H1 (cell line): ENCODE measurements around the gene CACNA1C. TPM values are rescaled to one million over a fixed set of nuclear protein-coding genes. Genes with fewer than 3 reads are reported as not detected.

Source experiments
- CTCF ChIA-PET: fragments of 300-600 bp; sonication (Branson Sonifier 250); formaldehyde crosslinking; loops from one replicate; lab custom pipeline; 2021; ENCODE audit not compliant: partially characterized antibody; lab: Charles Lee
- POLR2A ChIA-PET: fragments of 300-600 bp; sonication (Branson Sonifier 250); formaldehyde crosslinking; loops from one replicate; lab custom pipeline; 2021; ENCODE audit warnings: inconsistent platforms; ENCODE audit not compliant: partially characterized antibody; lab: Charles Lee
- DNase-seq, 2 experiments: peaks; one replicate each; pipeline versions ENCODE4 v3.0.0 to v3.0.0-alpha.2; 2010 to 2022; ENCODE audit warnings: low spot score in 2 of 2, low read depth in 1 of 2, mixed read lengths in 1 of 2
- FAIRE-seq: peaks from 2 replicates; lab custom pipeline; 2011; peaks lifted over from hg19 to GRCh38; lab: Jason Lieb, UNC
- H2AFZ ChIP-seq: 2 replicates; pipeline ENCODE4 v1.8.1; 2012; ENCODE audit warnings: low read length, inconsistent platforms
- H2AK5ac ChIP-seq: 2 replicates; pipeline ENCODE4 v1.6.1; 2013; ENCODE audit warnings: low read depth, low read length
- H2BK120ac ChIP-seq: replicated peaks from 2 replicates; pipeline ENCODE3; 2013; ENCODE audit warnings: low read depth, low read length, inconsistent platforms
- H2BK12ac ChIP-seq: 2 replicates; pipeline ENCODE4 v1.6.1; 2013; ENCODE audit warnings: low read depth, low read length
- H2BK15ac ChIP-seq: 2 replicates; pipeline ENCODE4 v1.6.1; 2013; ENCODE audit warnings: low read length
- H2BK20ac ChIP-seq: 2 replicates; pipeline ENCODE4 v1.6.1; 2013; ENCODE audit warnings: low read length
- H2BK5ac ChIP-seq: 2 replicates; pipeline ENCODE4 v1.6.1; 2013; ENCODE audit warnings: low read depth, low read length
- H3K14ac ChIP-seq: 2 replicates; pipeline ENCODE4 v1.6.1; 2013; ENCODE audit warnings: inconsistent platforms; ENCODE audit not compliant: insufficient read length
- H3K18ac ChIP-seq: 2 replicates; pipeline ENCODE4 v1.6.1; 2013; ENCODE audit warnings: low read length; ENCODE audit errors: extremely low read depth
- H3K23ac ChIP-seq: 2 replicates; pipeline ENCODE4 v1.6.1; 2013; ENCODE audit warnings: inconsistent platforms; ENCODE audit not compliant: insufficient read length
- H3K23me2 ChIP-seq: 2 replicates; pipeline ENCODE4 v1.6.1; 2013; ENCODE audit warnings: low read depth, low read length
- H3K27ac ChIP-seq: 2 replicates; pipeline ENCODE4 v1.6.1; 2011; ENCODE audit warnings: low read depth, low read length, inconsistent platforms
- H3K27me3 ChIP-seq, 4 experiments: replicated peaks in 1 of 4; 1 replicate in 1 of 4; 2 replicates in 3 of 4; pipeline versions ENCODE4 v1.6.1 to v1.8.1; 2011 to 2013; ENCODE audit warnings: low read length in 3 of 4, mild to moderate bottlenecking in 3 of 4, inconsistent platforms in 2 of 4, mixed read lengths in 2 of 4, moderate library complexity in 1 of 4; ENCODE audit not compliant: control insufficient read depth in 3 of 4, insufficient read depth in 3 of 4; ENCODE audit errors: extremely low read depth in 1 of 4
- H3K36me3 ChIP-seq, 4 experiments: 2 replicates each; pipeline versions ENCODE4 v1.6.1 to v1.8.1; 2011 to 2013; ENCODE audit warnings: mild to moderate bottlenecking in 4 of 4, low read length in 3 of 4, moderate library complexity in 2 of 4, control low read depth in 1 of 4, inconsistent platforms in 1 of 4; ENCODE audit not compliant: insufficient read depth in 4 of 4, control insufficient read depth in 2 of 4
- H3K4ac ChIP-seq: replicated peaks from 2 replicates; pipeline ENCODE3; 2013; ENCODE audit warnings: low read length, low read depth, mixed read lengths, inconsistent platforms; ENCODE audit not compliant: insufficient read length
- H3K4me1 ChIP-seq, 4 experiments: replicated peaks in 1 of 4; 1 replicate in 1 of 4; 2 replicates in 3 of 4; pipeline versions ENCODE4 v1.6.1 to v1.8.1; 2011 to 2013; ENCODE audit warnings: low read length in 3 of 4, inconsistent platforms in 2 of 4, mixed read lengths in 1 of 4; ENCODE audit not compliant: insufficient read depth in 4 of 4, control insufficient read depth in 3 of 4
- H3K4me2 ChIP-seq, 2 experiments: 2 replicates each; pipeline versions ENCODE4 v1.6.1 to v1.8.1; 2011 to 2013; ENCODE audit warnings: low read depth in 2 of 2, low read length in 2 of 2, control low read depth in 1 of 2, inconsistent platforms in 1 of 2, mild to moderate bottlenecking in 1 of 2; ENCODE audit not compliant: insufficient read depth in 1 of 2
- H3K4me3 ChIP-seq, 4 experiments: fragments of 200-600, 300-600 bp in 1 of 4; sonication (generic), shearing (Covaris generic), sonication (Bioruptor Twin) in 1 of 4; 2 replicates each; pipeline versions ENCODE4 v1.5.1 to v1.8.1; 2011 to 2016; ENCODE audit warnings: low read length in 4 of 4, low read depth in 3 of 4, control low read depth in 2 of 4, inconsistent platforms in 2 of 4, mild to moderate bottlenecking in 2 of 4, mixed read lengths in 1 of 4, moderate library complexity in 1 of 4; ENCODE audit not compliant: insufficient read depth in 2 of 4; ENCODE audit errors: extremely low read depth in 1 of 4
- H3K56ac ChIP-seq: replicated peaks from 2 replicates; pipeline ENCODE3; 2013; ENCODE audit warnings: low read depth, mild to moderate bottlenecking, mixed read lengths, low read length, inconsistent platforms; ENCODE audit not compliant: insufficient read length
- H3K79me1 ChIP-seq: 2 replicates; pipeline ENCODE4 v1.6.1; 2013; ENCODE audit warnings: low read depth, low read length, control low read depth
- H3K79me2 ChIP-seq, 2 experiments: 2 replicates each; pipeline versions ENCODE4 v1.6.1 to v1.8.1; 2012 to 2013; ENCODE audit warnings: low read length in 2 of 2, mild to moderate bottlenecking in 2 of 2, inconsistent platforms in 1 of 2; ENCODE audit not compliant: insufficient read depth in 2 of 2, control insufficient read depth in 1 of 2
- H3K9ac ChIP-seq, 4 experiments: replicated peaks in 1 of 4; 1 replicate in 1 of 4; 2 replicates in 3 of 4; pipeline versions ENCODE4 v1.6.1 to v1.8.1; 2011 to 2013; ENCODE audit warnings: low read depth in 3 of 4, low read length in 3 of 4, control low read depth in 2 of 4, mild to moderate bottlenecking in 2 of 4, moderate library complexity in 2 of 4, inconsistent platforms in 1 of 4; ENCODE audit errors: extremely low read depth in 1 of 4
- H3K9me3 ChIP-seq, 2 experiments: 2 replicates each; pipeline versions ENCODE4 v1.6.1 to v1.8.1; 2012 to 2013; ENCODE audit warnings: mild to moderate bottlenecking in 2 of 2, moderate library complexity in 2 of 2, control low read depth in 1 of 2, inconsistent platforms in 1 of 2, low read depth in 1 of 2, low read length in 1 of 2, mixed read lengths in 1 of 2; ENCODE audit not compliant: insufficient read depth in 2 of 2
- H4K20me1 ChIP-seq, 2 experiments: replicated peaks in 1 of 2; 2 replicates each; pipeline versions ENCODE3 to v1.8.1; 2011 to 2013; ENCODE audit warnings: inconsistent platforms in 2 of 2, low read length in 2 of 2, mild to moderate bottlenecking in 1 of 2; ENCODE audit not compliant: insufficient read depth in 2 of 2, control insufficient read depth in 1 of 2
- H4K5ac ChIP-seq: 2 replicates; pipeline ENCODE4 v1.6.1; 2013; ENCODE audit warnings: low read length, low read depth, mixed read lengths, inconsistent platforms; ENCODE audit not compliant: insufficient read length
- H4K8ac ChIP-seq: 2 replicates; pipeline ENCODE4 v1.8.0; 2013; ENCODE audit warnings: mild to moderate bottlenecking, moderate library complexity, low read length, inconsistent platforms; ENCODE audit not compliant: insufficient read depth; ENCODE audit errors: extremely low read depth
- H4K91ac ChIP-seq: replicated peaks from 2 replicates; pipeline ENCODE3; 2013; ENCODE audit warnings: low read length, mixed read lengths, inconsistent platforms; ENCODE audit not compliant: insufficient read length
- MAFK ChIP-seq: IDR thresholded peaks from 2 replicates; pipeline ENCODE4 v1.6.1; 2012; ENCODE audit warnings: low read depth, mild to moderate bottlenecking, improper control_type of control experiment, low read length
- TAF1 ChIP-seq: IDR thresholded peaks from 2 replicates; pipeline ENCODE4 v1.6.1; 2011; ENCODE audit warnings: mild to moderate bottlenecking, low read depth, low read length
- WGBS, 2 experiments: shearing (Covaris generic) in 1 of 2; methylation state at CpG; one replicate each; pipeline versions ENCODE4 v1.1.6 to v1.1.7; 2013 to 2015; ENCODE audit warnings: low lambda C conversion rate in 2 of 2, mixed read lengths in 2 of 2, inconsistent platforms in 1 of 2, low coverage in 1 of 2, missing lambda C conversion rate in 1 of 2; ENCODE audit not compliant: insufficient replicate concordance in 2 of 2, insufficient coverage in 1 of 2, insufficient read length in 1 of 2; ENCODE audit errors: extremely low coverage in 1 of 2, missing lambda C conversion rate in 1 of 2; 5-methylcytosine and 5-hydroxymethylcytosine counted together
- polyA plus RNA-seq, 7 experiments: library from polyadenylated mRNA; depleted of rRNA in 3 of 7; stranded (reverse) in 5 of 7; unstranded in 2 of 7; fragments of >200 nt in 5 of 7; fragments of 200-250 nt in 2 of 7; gene quantifications; 1 replicate in 5 of 7; 2 replicates in 1 of 7; 4 replicates in 1 of 7; pipeline versions ENCODE4 v1.2.1 to v1.2.3, GENCODE V29; 2011 to 2013; ENCODE audit warnings: missing spikeins in 2 of 7, mixed read lengths in 2 of 7
- total RNA-seq: library from RNA; stranded (reverse); fragmentation: NEBNext Ultra II Directional; extraction: Animal tissue kit (Norgen Biotek cat#: 25700); gene quantifications from 2 replicates; pipeline ENCODE4 v1.2.1, GENCODE V29; 2021

Gene CACNA1C
- total and polyA plus RNA-seq, 2 of the 8 experiments (the other 6 are each of a cell fraction or from before 2014, with no cell fraction given), result 1.3 TPM

DNA sequence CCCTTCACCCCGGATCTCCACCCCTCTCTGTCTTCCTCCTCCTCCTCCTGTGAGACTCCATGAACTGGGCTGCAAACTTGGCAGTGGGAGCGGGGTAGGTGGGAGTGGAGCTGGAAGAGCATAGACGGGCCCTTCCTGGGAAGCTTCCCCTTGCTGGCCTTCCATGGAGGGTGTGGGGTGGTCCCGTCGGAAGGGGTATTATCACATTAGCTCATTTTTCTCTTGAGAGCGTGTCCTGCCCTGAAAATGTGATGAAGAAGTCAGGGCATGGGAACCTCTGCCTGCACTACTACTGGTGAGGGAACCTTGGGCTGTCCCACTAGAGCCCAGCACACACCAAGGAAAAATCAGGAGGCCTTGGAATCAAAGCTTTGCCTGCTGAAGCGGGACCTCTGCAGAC is 66.5 kb downstream of the CACNA1C start:
- no peak for FAIRE-seq
- 71% methylated on average over 7 of the region's 7 CpGs; no CpG with 5 or more reads in 1 of the 2 experiments for WGBS, 2 experiments

More for the DNA sequence above, 66.5 kb downstream of the CACNA1C start:
- no peak overlapping the region for H4K8ac ChIP-seq
- TF ChIP-seq MAFK (no peak), TAF1 (no peak)
- H3K14ac ChIP-seq, result no peak overlapping the region
- no peak overlapping the region for H3K9ac ChIP-seq
- H4K20me1 ChIP-seq, result no peaks in the 10 kb centered on the region
- no peak overlapping the region for H3K18ac ChIP-seq
- H2AK5ac ChIP-seq, result no peak overlapping the region
- no peak overlapping the region for H4K5ac ChIP-seq
- H3K4ac ChIP-seq, result no peak overlapping the region
- no peak overlapping the region for H2BK15ac ChIP-seq
- H4K91ac ChIP-seq, result no peak overlapping the region
- no peak overlapping the region for H2BK120ac ChIP-seq
- no peak overlapping the region for H2BK12ac ChIP-seq
- no peak overlapping the region for H3K56ac ChIP-seq
- H3K9me3 ChIP-seq, result no peaks in the 10 kb centered on the region
- H3K4me1 ChIP-seq, result peaks cover 0 to 4% (median 0%) of the 10 kb centered on the region in 4 experiments; a peak in 1 of 7 replicates
- no peak overlapping the region for H3K4me3 ChIP-seq
- peaks cover 2% of the 10 kb centered on the region; the same call in 1 of the 2 replicates for H3K23me2 ChIP-seq
- no peaks in the 10 kb centered on the region for H3K79me1 ChIP-seq
- H3K4me2 ChIP-seq, result no peak overlapping the region
- DNase-seq, result no peak
- CTCF ChIA-PET, result interaction anchor here (1.1 to 2.5 kb wide), 5 partner anchors 7 to 172 kb away, joined by 3 to 15 read pairs (median 8); no protein-coding TSS in a partner anchor
- no peak overlapping the region for H2BK20ac ChIP-seq
- peaks cover 0 to 1% (median 0%) of the 10 kb centered on the region in 4 experiments; a peak in 1 of 7 replicates for H3K27me3 ChIP-seq
- no peak overlapping the region for H3K27ac ChIP-seq
- H2BK5ac ChIP-seq, result no peak overlapping the region
- no peaks in the 10 kb centered on the region for H3K79me2 ChIP-seq
- H3K36me3 ChIP-seq, result no peaks in the 10 kb centered on the region
- POLR2A ChIA-PET, result no interaction called here
- H2AFZ ChIP-seq, result no peak overlapping the region
- no peak overlapping the region for H3K23ac ChIP-seq
